Neural progenitor cell (in vitro differentiated cells): ENCODE data around the gene USP48. TPM values are rescaled to one million over a fixed set of nuclear protein-coding genes. Genes with fewer than 3 reads are reported as not detected.
"Not testable (repeated sequence)": the region's sequence is repeated elsewhere in the genome, so short reads cannot be mapped to it uniquely, and the experiment has no call there.

Experiments used
- DNase-seq: peaks from one replicate; pipeline ENCODE4 v3.0.0-alpha.2; 2016; ENCODE audit warnings: low spot score
- H2AFZ ChIP-seq: fragments of 200-600 bp; sonication (generic); replicated peaks from 2 replicates; pipeline ENCODE4 v1.6.1; 2016; ENCODE audit warnings: antibody characterized with exemption
- H3F3A ChIP-seq: fragments of 200-600 bp; sonication (generic); 2 replicates; pipeline ENCODE4 v1.6.1; 2016; ENCODE audit warnings: antibody characterized with exemption, low read depth
- H3K27ac ChIP-seq: fragments of 200-600 bp; sonication (generic); 2 replicates; pipeline ENCODE4 v1.5.1; 2016; ENCODE audit warnings: mild to moderate bottlenecking
- H3K27me3 ChIP-seq: fragments of 200-600 bp; sonication (generic); 2 replicates; pipeline ENCODE4 v1.6.1; 2016; ENCODE audit warnings: mild to moderate bottlenecking, moderate library complexity
- H3K36me3 ChIP-seq: fragments of 200-600 bp; sonication (generic); 2 replicates; pipeline ENCODE4 v1.5.1; 2016
- H3K4me1 ChIP-seq: fragments of 200-600 bp; sonication (generic); 2 replicates; pipeline ENCODE4 v1.6.1; 2016; ENCODE audit warnings: mixed run types
- H3K4me2 ChIP-seq: fragments of 200-600 bp; sonication (generic); 2 replicates; pipeline ENCODE4 v1.6.1; 2016
- H3K4me3 ChIP-seq: fragments of 200-600 bp; sonication (generic); 2 replicates; pipeline ENCODE4 v1.5.1; 2016
- H3K79me2 ChIP-seq: fragments of 200-600 bp; sonication (generic); 2 replicates; pipeline ENCODE4 v1.6.1; 2016; ENCODE audit warnings: low read depth
- H3K9ac ChIP-seq: fragments of 200-600 bp; sonication (generic); 2 replicates; pipeline ENCODE4 v1.6.1; 2016
- H3K9me3 ChIP-seq: fragments of 200-600 bp; sonication (generic); 2 replicates; pipeline ENCODE4 v1.5.1; 2016; ENCODE audit warnings: low read depth
- H4K20me1 ChIP-seq: fragments of 200-600 bp; sonication (generic); 2 replicates; pipeline ENCODE4 v1.6.1; 2016; ENCODE audit warnings: low read depth
- H3K27ac Mint-ChIP-seq: 3 replicates; pipeline ENCODE4 v1.8.0; 2021; ENCODE audit warnings: mixed read lengths
- H3K27me3 Mint-ChIP-seq: 2 replicates; pipeline ENCODE4 v1.8.0; 2022; ENCODE audit warnings: low read depth, mild to moderate bottlenecking, inconsistent platforms, moderate library complexity, mixed read lengths; ENCODE audit not compliant: insufficient read depth
- H3K36me3 Mint-ChIP-seq: 3 replicates; pipeline ENCODE4 v1.8.0; 2021; ENCODE audit warnings: mixed read lengths
- H3K4me1 Mint-ChIP-seq: 3 replicates; pipeline ENCODE4 v1.8.0; 2021; ENCODE audit warnings: mixed read lengths
- H3K4me3 Mint-ChIP-seq: 3 replicates; pipeline ENCODE4 v1.8.0; 2021; ENCODE audit warnings: mild to moderate bottlenecking, moderate library complexity, mixed read lengths
- H3K9me3 Mint-ChIP-seq: 3 replicates; pipeline ENCODE4 v1.8.0; 2020; ENCODE audit warnings: mixed read lengths
- EZH2 ChIP-seq: fragments of 200-600 bp; sonication (generic); IDR thresholded peaks from 2 replicates; pipeline ENCODE4 v1.6.1; 2017; ENCODE audit warnings: antibody characterized with exemption, mild to moderate bottlenecking, moderate library complexity
- EZH2phosphoT487 ChIP-seq: fragments of 200-600 bp; sonication (generic); IDR thresholded peaks from 2 replicates; pipeline ENCODE4 v1.6.1; 2017; ENCODE audit warnings: antibody characterized with exemption
- total RNA-seq: library from RNA; depleted of rRNA; stranded (reverse); fragments of >200 nt; gene quantifications from 2 replicates; pipeline ENCODE4 v1.2.3, GENCODE V29; 2015; ENCODE audit warnings: low replicate concordance
- TF ChIP-seq, protein P1 (sequence below): fragments of 200-600 bp; sonication (generic); IDR thresholded peaks from 2 replicates; pipeline ENCODE4 v1.5.1; 2017; ENCODE audit warnings: antibody characterized with exemption, mild to moderate bottlenecking

USP48 gene
- total RNA-seq, 1 donor from 2014 or later: 50.3 TPM

DNA sequence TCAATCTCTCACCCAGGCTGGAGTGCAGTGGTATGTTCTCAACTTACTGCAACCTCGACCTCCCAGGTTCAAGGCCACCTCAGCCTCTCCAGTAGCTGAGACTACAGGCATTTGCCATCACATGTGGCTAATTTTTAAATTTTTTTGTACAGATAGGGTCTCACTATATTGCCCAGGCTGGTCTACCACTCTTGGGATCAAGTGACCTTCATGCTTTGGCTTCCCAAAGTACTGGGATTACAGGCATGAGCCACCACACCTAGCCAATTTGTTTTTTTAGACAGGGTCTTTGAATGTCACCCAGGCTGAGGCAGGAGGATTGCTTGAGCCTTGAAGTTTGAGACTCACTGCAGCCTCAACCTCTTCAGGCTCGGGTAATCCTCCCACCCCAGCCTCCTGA lies 10.2 kb upstream of the USP48 start:
- Mint-ChIP-seq H3K9me3 (no peaks in the 10 kb centered on the region), H3K27me3 (peaks cover 6% of the 10 kb centered on the region), H3K4me1 (no peaks in the 10 kb centered on the region), H3K27ac (no peak overlapping the region), H3K36me3 (no peaks in the 10 kb centered on the region), H3K4me3 (no peak overlapping the region)
- Histone ChIP-seq H4K20me1 (no peaks in the 10 kb centered on the region), H3K4me3 (no peak overlapping the region), H3K27me3 (no peaks in the 10 kb centered on the region), H3K9me3 (no peaks in the 10 kb centered on the region), H3K4me1 (no peaks in the 10 kb centered on the region), H3K79me2 (no peaks in the 10 kb centered on the region), H3K4me2 (no peak overlapping the region), H3F3A (no peaks in the 10 kb centered on the region), H2AFZ (no peak overlapping the region), H3K36me3 (no peaks in the 10 kb centered on the region), H3K27ac (no peak overlapping the region), H3K9ac (no peak overlapping the region)
- TF ChIP-seq, protein P1, sequence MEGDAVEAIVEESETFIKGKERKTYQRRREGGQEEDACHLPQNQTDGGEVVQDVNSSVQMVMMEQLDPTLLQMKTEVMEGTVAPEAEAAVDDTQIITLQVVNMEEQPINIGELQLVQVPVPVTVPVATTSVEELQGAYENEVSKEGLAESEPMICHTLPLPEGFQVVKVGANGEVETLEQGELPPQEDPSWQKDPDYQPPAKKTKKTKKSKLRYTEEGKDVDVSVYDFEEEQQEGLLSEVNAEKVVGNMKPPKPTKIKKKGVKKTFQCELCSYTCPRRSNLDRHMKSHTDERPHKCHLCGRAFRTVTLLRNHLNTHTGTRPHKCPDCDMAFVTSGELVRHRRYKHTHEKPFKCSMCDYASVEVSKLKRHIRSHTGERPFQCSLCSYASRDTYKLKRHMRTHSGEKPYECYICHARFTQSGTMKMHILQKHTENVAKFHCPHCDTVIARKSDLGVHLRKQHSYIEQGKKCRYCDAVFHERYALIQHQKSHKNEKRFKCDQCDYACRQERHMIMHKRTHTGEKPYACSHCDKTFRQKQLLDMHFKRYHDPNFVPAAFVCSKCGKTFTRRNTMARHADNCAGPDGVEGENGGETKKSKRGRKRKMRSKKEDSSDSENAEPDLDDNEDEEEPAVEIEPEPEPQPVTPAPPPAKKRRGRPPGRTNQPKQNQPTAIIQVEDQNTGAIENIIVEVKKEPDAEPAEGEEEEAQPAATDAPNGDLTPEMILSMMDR: no peak
- no peak for TF ChIP-seq EZH2
- no peak for TF ChIP-seq EZH2phosphoT487
- DNase-seq: no peak

GRCh38 chr1:21786640-21787039 lies 3.7 kb upstream of the USP48 start:
- no peak overlapping the region for H3K9ac ChIP-seq
- peaks cover 3% of the 10 kb centered on the region for H3K27me3 Mint-ChIP-seq
- H3K27ac Mint-ChIP-seq: no peak overlapping the region
- no peak overlapping the region for H3K4me3 ChIP-seq
- peaks cover 2% of the 10 kb centered on the region for H3K4me1 ChIP-seq
- no peaks in the 10 kb centered on the region for H3K36me3 ChIP-seq
- H3K9me3 ChIP-seq: no peaks in the 10 kb centered on the region
- peaks cover 19% of the 10 kb centered on the region for H3F3A ChIP-seq
- DNase-seq: no peak
- no peak overlapping the region for H3K4me3 Mint-ChIP-seq
- peaks cover 8% of the 10 kb centered on the region for H4K20me1 ChIP-seq
- no peak for TF ChIP-seq EZH2
- TF ChIP-seq, protein P1: no peak
- no peak for TF ChIP-seq EZH2phosphoT487
- no peak overlapping the region for H2AFZ ChIP-seq
- peaks cover 10% of the 10 kb centered on the region for H3K27me3 ChIP-seq
- peaks cover 7% of the 10 kb centered on the region for H3K4me1 Mint-ChIP-seq
- no peak overlapping the region for H3K27ac ChIP-seq
- H3K79me2 ChIP-seq: peaks cover 11% of the 10 kb centered on the region
- H3K36me3 Mint-ChIP-seq: no peaks in the 10 kb centered on the region
- H3K4me2 ChIP-seq: no peak overlapping the region
- H3K9me3 Mint-ChIP-seq: no peaks in the 10 kb centered on the region

- H3K27ac ChIP-seq, DNase-seq, H3K4me1 ChIP-seq, H3K9me3 Mint-ChIP-seq, H3K27me3 Mint-ChIP-seq, H3K9ac ChIP-seq, H3K36me3 ChIP-seq, H3K9me3 ChIP-seq, H3K36me3 Mint-ChIP-seq, H2AFZ ChIP-seq, H3K4me1 Mint-ChIP-seq, H3K27me3 ChIP-seq, H3K4me2 ChIP-seq, H3K27ac Mint-ChIP-seq, H3K4me3 Mint-ChIP-seq, H3K4me3 ChIP-seq: not testable (repeated sequence)
- Histone ChIP-seq H3K79me2 (peaks cover 19% of the 10 kb centered on the region), H3F3A (peaks cover 19% of the 10 kb centered on the region), H4K20me1 (peaks cover 16% of the 10 kb centered on the region)
These were observed 2.8 kb upstream of the USP48 start for GRCh38 chr1:21785764-21786163.

- H3F3A ChIP-seq: peaks cover 19% of the 10 kb centered on the region
- H4K20me1 ChIP-seq: peaks cover 25% of the 10 kb centered on the region
- Mint-ChIP-seq H3K4me3 (peak overlapping the region; percentile 91), H3K9me3 (peaks cover 3% of the 10 kb centered on the region), H3K36me3 (peaks cover 10% of the 10 kb centered on the region), H3K27ac (peak overlapping the region; percentile 99), H3K27me3 (no peaks in the 10 kb centered on the region), H3K4me1 (peaks cover 16% of the 10 kb centered on the region)
- H3K9me3 ChIP-seq: no peaks in the 10 kb centered on the region
- DNase-seq: peak; percentile 96
- H3K4me3 ChIP-seq: peak overlapping the region; percentile 71
- H3K9ac ChIP-seq: no peak overlapping the region
- peaks cover 5% of the 10 kb centered on the region for H3K4me1 ChIP-seq
- H3K36me3 ChIP-seq: no peaks in the 10 kb centered on the region
- TF ChIP-seq, protein P1: no peak
- TF ChIP-seq EZH2 (peak; percentile 58), EZH2phosphoT487 (no peak)
- H3K27ac ChIP-seq: no peak overlapping the region
- peak overlapping the region; percentile 86 for H3K4me2 ChIP-seq
- H3K27me3 ChIP-seq: peaks cover 10% of the 10 kb centered on the region
- peaks cover 38% of the 10 kb centered on the region for H3K79me2 ChIP-seq
- H2AFZ ChIP-seq: no peak overlapping the region
These were observed 992 bp upstream of the USP48 start for GRCh38 chr1:21783679-21784603.
